ENCODE measurements around the gene UBAC1. TPM values are rescaled to one million over a fixed set of nuclear protein-coding genes. Genes with fewer than 3 reads are reported as not detected.

The UBAC1 gene
- total RNA-seq, 1 experiment from 2014 or later, result 58.2 TPM

DNA sequence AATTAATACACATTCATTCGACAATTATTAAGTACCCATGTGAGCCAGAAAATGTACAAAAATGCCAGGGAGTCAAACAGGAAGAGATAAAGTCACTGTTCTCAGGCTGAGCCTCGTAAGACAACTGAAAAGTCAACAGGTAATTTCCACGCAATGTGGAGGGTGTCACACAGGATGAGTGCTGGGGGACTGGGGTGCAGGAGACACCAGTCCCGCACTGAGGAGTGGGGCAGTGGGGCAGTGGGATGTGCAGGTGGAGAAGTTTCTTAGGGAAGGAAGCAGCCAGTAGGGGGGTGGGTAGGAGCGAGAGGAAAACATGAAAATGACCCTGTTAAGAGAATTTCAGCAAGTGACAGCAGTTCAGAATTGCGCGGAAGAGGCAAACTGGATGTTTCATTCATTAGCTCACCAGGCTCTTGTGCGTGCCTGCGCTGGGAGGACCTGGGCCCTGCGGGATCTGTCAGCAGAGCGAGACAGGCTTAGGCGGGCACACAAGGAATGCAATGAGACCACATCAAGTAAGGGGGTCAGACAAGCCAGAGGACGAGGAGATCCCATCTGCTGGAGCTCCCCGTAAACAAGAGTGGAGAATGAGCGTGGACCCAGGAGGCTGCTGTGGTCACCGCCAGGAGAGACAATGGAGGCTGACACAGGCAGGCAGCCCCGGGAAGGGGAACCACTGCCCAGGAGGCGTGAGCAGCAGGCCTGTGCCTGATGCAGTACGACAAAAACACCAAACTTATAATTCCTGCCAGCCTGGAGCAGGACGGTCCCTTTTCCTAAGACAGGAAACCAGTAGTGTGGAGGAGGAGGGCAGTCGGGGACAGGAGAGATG lies 74.8 kb downstream of the UBAC1 start:
- Histone ChIP-seq H3K4me1 (ENCODE audit: insufficient read depth, low read length, poor library complexity, severe bottlenecking) (peaks cover 52% of the 10 kb centered on the region), H3K27ac (ENCODE audit: low read depth, low read length, poor library complexity, severe bottlenecking) (peak overlapping the region; percentile 49), H3K4me3 (ENCODE audit: low read depth, low read length, poor library complexity, severe bottlenecking) (no peak overlapping the region), H3K27me3 (replicated peaks; ENCODE audit: insufficient read depth, low read depth, low read length, poor library complexity) (no peaks in the 10 kb centered on the region), H3K36me3 (ENCODE audit: insufficient read depth, low read length, poor library complexity, severe bottlenecking) (no peaks in the 10 kb centered on the region), H3K9me3 (ENCODE audit: low read depth, low read length, poor library complexity, severe bottlenecking) (no peaks in the 10 kb centered on the region)
- CTCF ChIA-PET, result no interaction called here
- BruUV-seq (replicated peaks), result no TSS peak
- DNase-seq (ENCODE audit: low spot score), result no peak
- TF ChIP-seq EZH2 (IDR thresholded peaks at IDR 0.05; ENCODE audit: borderline replicate concordance, low read depth, low read length, poor library complexity, severe bottlenecking), result no peak
- TF ChIP-seq, protein P1, sequence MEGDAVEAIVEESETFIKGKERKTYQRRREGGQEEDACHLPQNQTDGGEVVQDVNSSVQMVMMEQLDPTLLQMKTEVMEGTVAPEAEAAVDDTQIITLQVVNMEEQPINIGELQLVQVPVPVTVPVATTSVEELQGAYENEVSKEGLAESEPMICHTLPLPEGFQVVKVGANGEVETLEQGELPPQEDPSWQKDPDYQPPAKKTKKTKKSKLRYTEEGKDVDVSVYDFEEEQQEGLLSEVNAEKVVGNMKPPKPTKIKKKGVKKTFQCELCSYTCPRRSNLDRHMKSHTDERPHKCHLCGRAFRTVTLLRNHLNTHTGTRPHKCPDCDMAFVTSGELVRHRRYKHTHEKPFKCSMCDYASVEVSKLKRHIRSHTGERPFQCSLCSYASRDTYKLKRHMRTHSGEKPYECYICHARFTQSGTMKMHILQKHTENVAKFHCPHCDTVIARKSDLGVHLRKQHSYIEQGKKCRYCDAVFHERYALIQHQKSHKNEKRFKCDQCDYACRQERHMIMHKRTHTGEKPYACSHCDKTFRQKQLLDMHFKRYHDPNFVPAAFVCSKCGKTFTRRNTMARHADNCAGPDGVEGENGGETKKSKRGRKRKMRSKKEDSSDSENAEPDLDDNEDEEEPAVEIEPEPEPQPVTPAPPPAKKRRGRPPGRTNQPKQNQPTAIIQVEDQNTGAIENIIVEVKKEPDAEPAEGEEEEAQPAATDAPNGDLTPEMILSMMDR (conservative IDR thresholded peaks at IDR 0.05; ENCODE audit: low read depth, low read length), result no peak
- intact Hi-C loops (cut with micrococcal nuclease; ENCODE audit: unreplicated experiment), result no loop called here
- POLR2A ChIA-PET (ENCODE audit: low non-redundant PET), result no interaction called here

DNA sequence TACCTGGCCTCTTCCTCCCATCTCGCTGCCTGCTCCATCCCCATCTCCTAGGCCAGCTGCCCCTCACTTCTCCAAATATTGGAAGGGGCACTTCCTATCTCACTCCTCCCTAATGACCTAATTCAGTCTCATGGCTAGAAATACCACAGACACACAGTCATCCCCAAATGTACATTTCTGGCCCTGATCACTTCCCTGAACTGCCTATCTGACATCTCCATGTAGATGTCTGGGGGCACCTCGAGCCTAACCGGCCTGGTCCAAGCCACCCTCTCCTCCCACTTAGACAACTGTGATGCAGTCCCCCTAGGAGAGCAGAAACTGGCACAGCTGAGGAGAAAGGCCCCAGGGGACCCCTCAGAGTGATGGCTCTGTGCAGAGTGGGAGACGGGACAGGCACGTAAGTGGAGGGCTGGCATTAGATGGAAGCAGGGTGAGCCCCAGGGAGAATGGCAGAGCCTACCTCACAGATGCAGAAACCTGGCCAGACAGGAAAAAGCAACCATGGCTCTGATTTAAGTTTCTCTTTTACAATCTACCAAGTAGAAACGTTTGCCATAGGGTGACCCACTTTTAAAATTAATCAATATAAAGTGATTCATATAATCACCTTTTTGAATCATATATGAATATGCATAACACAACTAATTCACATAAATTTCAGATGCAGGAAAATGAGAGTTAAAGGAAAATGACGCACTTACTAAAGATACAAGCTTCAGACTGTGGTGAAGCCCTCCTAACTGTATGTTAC lies 75.9 kb downstream of the UBAC1 start:
- Histone ChIP-seq H3K27me3 (replicated peaks; ENCODE audit: insufficient read depth, low read depth, low read length, poor library complexity) (no peaks in the 10 kb centered on the region), H3K4me3 (ENCODE audit: low read depth, low read length, poor library complexity, severe bottlenecking) (no peak overlapping the region), H3K27ac (ENCODE audit: low read depth, low read length, poor library complexity, severe bottlenecking) (peak overlapping the region; percentile 5), H3K36me3 (ENCODE audit: insufficient read depth, low read length, poor library complexity, severe bottlenecking) (no peaks in the 10 kb centered on the region), H3K4me1 (ENCODE audit: insufficient read depth, low read length, poor library complexity, severe bottlenecking) (peaks cover 41% of the 10 kb centered on the region), H3K9me3 (ENCODE audit: low read depth, low read length, poor library complexity, severe bottlenecking) (no peaks in the 10 kb centered on the region)
- CTCF ChIA-PET, result no interaction called here
- no TSS peak for BruUV-seq (replicated peaks)
- TF ChIP-seq, protein P1 (conservative IDR thresholded peaks at IDR 0.05; ENCODE audit: low read depth, low read length), result no peak
- TF ChIP-seq EZH2 (IDR thresholded peaks at IDR 0.05; ENCODE audit: borderline replicate concordance, low read depth, low read length, poor library complexity, severe bottlenecking), result no peak
- intact Hi-C loops (cut with micrococcal nuclease; ENCODE audit: unreplicated experiment), result no loop called here
- no peak for DNase-seq (ENCODE audit: low spot score)
- POLR2A ChIA-PET (ENCODE audit: low non-redundant PET), result no interaction called here

DNA sequence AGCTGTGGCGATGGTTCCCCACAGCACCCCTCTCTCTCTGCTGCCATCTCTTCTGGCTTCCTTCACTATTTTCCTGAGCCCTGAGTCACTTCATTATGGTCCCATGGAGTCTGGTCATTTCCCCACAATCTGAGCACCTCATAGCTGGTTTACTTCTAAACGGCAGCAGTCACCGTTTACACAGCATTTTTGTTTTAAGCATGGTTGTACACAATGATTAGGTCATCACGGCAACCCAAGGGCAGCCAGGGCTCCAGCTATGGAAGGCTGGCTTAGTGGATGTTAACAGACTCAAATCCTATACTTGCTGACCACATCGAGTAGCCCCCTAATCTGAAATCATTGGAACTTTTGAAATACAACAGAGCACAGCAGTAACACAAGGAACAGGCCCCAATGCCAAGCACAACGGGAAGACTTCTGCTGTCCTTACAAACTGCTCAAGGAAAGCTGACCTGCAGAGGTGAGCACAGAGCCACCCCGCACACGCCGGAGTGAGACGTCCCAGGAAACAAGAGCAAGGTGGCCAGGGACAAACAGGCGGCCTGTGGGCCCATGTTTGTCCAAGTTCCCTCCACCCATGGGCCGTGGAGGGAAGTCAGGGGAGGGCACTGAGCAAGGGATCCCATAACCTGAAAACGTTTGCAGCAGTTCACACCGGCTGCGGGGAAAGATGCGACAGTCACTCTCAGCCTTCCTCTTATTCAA lies 76.7 kb downstream of the UBAC1 start:
- BruUV-seq (replicated peaks), result no TSS peak
- Histone ChIP-seq H3K36me3 (ENCODE audit: insufficient read depth, low read length, poor library complexity, severe bottlenecking) (no peaks in the 10 kb centered on the region), H3K9me3 (ENCODE audit: low read depth, low read length, poor library complexity, severe bottlenecking) (no peaks in the 10 kb centered on the region), H3K27ac (ENCODE audit: low read depth, low read length, poor library complexity, severe bottlenecking) (no peak overlapping the region), H3K4me3 (ENCODE audit: low read depth, low read length, poor library complexity, severe bottlenecking) (no peak overlapping the region), H3K4me1 (ENCODE audit: insufficient read depth, low read length, poor library complexity, severe bottlenecking) (peaks cover 41% of the 10 kb centered on the region), H3K27me3 (replicated peaks; ENCODE audit: insufficient read depth, low read depth, low read length, poor library complexity) (no peaks in the 10 kb centered on the region)
- TF ChIP-seq, protein P1 (conservative IDR thresholded peaks at IDR 0.05; ENCODE audit: low read depth, low read length), result no peak
- TF ChIP-seq EZH2 (IDR thresholded peaks at IDR 0.05; ENCODE audit: borderline replicate concordance, low read depth, low read length, poor library complexity, severe bottlenecking), result no peak
- POLR2A ChIA-PET (ENCODE audit: low non-redundant PET), result no interaction called here
- DNase-seq (ENCODE audit: low spot score), result no peak
- intact Hi-C loops (cut with micrococcal nuclease; ENCODE audit: unreplicated experiment), result no loop called here
- CTCF ChIA-PET, result no interaction called here
